Stimulated activated CD8-positive, alpha-beta memory T cell treated with anti-CD3 and anti-CD28 coated beads, Interleukin-4, amount 100 ng/mL, for 48 hours (primary cell): ENCODE data around the gene ADM5.

Source experiments
- DNase-seq: peaks from one replicate; pipeline ENCODE4 v3.0.0-alpha.2; 2020

Gene ADM5

GRCh38 chr19:49689133-49690078, at the start of gene ADM5:
ADM5 (plus strand) TSS chr19:49689594; CDS start chr19:49689838, 244 bp downstream.
- peak; percentile 71 for DNase-seq

GRCh38 chr19:49640113-49640898, 49.1 kb upstream of the ADM5 start, which contains the start of gene RRAS:
RRAS (minus strand) TSS chr19:49640143; CDS start chr19:49640098, 45 bp downstream.
- DNase-seq, result peak; percentile 100

GRCh38 chr19:49641688-49642491, 47.5 kb upstream of the ADM5 start, which contains the start of gene SCAF1:
SCAF1 (plus strand) TSS chr19:49642209; CDS start chr19:49645027, 2,818 bp downstream.
- peak; percentile 99 for DNase-seq

GRCh38 chr19:49642492-49643035, 46.8 kb upstream of the ADM5 start:
- no peak for DNase-seq

- no peak for DNase-seq
Measured at GRCh38 chr19:49643466-49643865, 45.9 kb upstream of the ADM5 start.

- no peak for DNase-seq
Measured at GRCh38 chr19:49645592-49645991, 43.8 kb upstream of the ADM5 start.

- no peak for DNase-seq
Measured at GRCh38 chr19:49645995-49646394, 43.4 kb upstream of the ADM5 start.

- no peak for DNase-seq
Measured at GRCh38 chr19:49646586-49646985, 42.8 kb upstream of the ADM5 start.

GRCh38 chr19:49651029-49651819, 38.2 kb upstream of the ADM5 start:
- no peak for DNase-seq

GRCh38 chr19:49651820-49652550, 37.4 kb upstream of the ADM5 start:
- no peak for DNase-seq

GRCh38 chr19:49652551-49653465, 36.6 kb upstream of the ADM5 start:
- DNase-seq, result no peak

- no peak for DNase-seq
Measured at GRCh38 chr19:49653466-49653806, 36.0 kb upstream of the ADM5 start.

GRCh38 chr19:49654581-49654980, 34.8 kb upstream of the ADM5 start:
- no peak for DNase-seq

- no peak for DNase-seq
Measured at GRCh38 chr19:49655570-49656455, 33.6 kb upstream of the ADM5 start.

GRCh38 chr19:49656456-49657109, 32.8 kb upstream of the ADM5 start:
- no peak for DNase-seq

- no peak for DNase-seq
Measured at GRCh38 chr19:49657493-49658138, 31.8 kb upstream of the ADM5 start.

- DNase-seq, result no peak
Measured at GRCh38 chr19:49658139-49658517, 31.3 kb upstream of the ADM5 start.
